HG02981 (cell line): ENCODE data around the gene ARHGEF17.

ENCODE experiments used
- ATAC-seq: cut with Tn5 transposase; IDR thresholded peaks from one replicate; pipeline ENCODE4 v1.9.1; 2021; ENCODE audit warnings: mild to moderate bottlenecking, moderate library complexity; ENCODE audit not compliant: unreplicated experiment

ARHGEF17 gene

DNA sequence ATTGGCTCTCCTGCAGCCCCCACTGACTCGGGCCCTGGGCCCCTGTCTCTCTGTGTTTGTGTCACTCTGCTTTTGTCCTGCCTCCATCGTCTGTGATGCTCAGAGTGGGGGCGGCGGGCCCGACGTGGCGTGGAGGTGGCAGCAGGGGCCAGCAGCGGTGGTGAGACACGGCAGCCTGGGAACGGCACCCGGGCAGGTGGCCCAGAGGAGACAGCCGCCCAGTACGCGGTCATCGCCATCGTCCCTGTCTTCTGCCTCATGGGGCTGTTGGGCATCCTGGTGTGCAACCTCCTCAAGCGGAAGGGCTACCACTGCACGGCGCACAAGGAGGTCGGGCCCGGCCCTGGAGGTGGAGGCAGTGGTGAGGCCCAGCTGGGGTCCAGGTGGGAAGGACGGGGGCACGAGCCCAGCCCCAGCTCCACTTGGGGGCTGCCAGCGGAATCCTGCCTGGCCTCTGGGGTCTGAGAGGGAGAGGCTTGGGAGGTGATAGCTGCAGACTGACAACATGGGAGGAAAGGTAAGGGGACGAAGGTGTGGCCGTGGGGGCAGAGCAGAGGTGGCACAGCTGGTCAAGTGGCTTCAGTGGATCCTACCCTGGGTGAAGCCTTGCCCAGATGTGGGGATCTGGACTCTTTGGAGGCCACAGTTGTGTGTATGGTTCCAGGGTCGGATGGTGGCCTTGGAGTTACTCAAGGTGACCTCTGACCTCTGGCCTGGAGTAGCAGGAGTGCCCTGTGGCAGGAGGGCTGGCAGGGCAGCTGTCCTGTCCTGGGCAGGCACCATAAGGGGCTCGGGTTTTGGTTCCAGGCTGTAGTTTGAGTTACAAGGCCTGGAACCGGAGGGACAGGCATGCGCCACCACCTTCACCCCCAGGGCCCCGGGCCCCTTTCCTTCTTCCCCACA is 84.3 kb downstream of the ARHGEF17 start:
- no peak for ATAC-seq

DNA sequence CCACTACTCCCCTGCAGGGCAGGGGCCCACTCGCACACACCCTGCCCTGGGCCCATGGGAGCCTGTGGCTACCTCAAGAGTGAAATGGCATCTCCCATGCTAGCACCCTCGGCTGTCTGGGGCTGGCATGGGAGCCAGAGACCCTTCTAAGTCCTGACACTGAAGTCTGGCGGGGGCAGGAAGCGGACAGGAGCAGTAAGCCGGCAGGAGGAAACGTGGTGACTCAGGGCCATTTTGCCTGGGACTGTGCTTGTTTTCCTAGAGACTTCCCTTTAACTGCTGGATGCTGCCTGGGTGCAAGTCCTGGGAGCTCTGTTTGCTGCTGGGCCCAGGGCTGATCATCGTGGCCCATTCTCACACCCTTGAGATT is 84.9 kb downstream of the ARHGEF17 start:
- ATAC-seq: no peak

DNA sequence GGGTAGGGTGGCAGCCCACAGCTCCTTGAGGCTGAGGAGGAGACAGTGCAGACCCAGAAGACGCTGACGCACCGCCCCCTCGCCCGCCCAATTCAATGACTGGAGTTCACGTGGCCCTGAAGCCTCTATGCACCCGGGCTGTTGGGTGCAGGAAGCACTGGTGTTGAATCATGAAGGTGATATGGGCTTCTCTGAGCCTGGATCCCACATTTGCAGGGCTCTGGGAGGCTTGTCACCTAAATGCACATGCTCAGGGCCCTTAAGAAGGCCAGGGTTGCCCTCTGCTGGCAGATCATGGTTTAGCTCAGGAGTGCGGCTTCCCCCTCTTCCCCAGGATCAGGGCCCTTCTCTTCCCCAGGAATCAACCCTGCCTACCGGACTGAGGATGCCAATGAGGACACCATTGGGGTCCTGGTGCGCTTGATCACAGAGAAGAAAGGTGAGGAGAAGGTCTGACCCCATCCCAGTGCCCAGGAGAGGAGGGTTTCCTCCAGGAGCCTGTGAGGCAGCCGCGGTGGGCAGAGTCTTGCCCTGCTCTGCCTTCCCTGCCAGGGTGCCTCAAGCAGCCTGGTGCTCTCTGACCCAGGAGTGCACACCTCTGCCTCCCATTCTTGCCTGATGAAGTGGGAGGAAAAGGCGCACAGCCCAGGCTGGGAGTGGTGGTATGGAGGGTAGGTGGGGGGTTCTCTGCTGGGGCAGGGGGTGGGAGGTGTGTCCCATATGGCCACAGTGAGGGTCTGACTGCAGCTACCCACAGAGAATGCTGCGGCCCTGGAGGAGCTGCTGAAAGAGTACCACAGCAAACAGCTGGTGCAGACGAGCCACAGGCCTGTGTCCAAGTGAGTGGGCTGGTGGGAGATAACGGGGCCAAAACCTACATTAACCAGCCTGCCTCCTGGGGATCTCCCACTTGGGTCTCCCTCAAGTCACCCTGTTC is 85.7 kb downstream of the ARHGEF17 start:
- no peak for ATAC-seq

DNA sequence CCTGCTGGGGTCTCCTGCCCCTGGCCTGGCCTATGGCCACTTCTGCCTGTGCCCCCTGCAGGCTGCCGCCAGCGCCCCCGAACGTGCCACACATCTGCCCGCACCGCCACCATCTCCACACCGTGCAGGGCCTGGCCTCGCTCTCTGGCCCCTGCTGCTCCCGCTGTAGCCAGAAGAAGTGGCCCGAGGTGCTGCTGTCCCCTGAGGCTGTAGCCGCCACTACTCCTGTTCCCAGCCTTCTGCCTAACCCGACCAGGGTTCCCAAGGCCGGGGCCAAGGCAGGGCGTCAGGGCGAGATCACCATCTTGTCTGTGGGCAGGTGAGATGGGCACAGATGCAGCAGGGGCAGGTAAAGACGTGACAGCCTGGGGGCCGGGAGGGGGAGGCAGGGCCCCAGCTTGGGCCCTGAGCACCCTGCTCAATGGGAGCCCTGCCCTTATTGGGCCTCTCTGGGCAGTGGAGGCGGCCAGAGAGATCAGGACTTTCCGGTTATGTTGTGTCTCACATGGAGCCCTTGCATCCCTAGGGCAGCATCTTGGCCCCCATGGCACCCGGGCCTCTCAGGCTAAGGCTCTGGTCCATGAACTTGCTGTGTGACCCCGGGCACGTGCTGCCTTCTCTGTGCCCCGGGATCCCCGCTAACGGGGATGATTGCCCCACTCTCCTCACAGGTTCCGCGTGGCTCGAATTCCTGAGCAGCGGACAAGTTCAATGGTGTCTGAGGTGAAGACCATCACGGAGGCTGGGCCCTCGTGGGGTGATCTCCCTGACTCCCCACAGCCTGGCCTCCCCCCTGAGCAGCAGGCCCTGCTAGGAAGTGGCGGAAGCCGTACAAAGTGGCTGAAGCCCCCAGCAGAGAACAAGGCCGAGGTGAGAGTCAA is 86.6 kb downstream of the ARHGEF17 start:
- no peak for ATAC-seq

DNA sequence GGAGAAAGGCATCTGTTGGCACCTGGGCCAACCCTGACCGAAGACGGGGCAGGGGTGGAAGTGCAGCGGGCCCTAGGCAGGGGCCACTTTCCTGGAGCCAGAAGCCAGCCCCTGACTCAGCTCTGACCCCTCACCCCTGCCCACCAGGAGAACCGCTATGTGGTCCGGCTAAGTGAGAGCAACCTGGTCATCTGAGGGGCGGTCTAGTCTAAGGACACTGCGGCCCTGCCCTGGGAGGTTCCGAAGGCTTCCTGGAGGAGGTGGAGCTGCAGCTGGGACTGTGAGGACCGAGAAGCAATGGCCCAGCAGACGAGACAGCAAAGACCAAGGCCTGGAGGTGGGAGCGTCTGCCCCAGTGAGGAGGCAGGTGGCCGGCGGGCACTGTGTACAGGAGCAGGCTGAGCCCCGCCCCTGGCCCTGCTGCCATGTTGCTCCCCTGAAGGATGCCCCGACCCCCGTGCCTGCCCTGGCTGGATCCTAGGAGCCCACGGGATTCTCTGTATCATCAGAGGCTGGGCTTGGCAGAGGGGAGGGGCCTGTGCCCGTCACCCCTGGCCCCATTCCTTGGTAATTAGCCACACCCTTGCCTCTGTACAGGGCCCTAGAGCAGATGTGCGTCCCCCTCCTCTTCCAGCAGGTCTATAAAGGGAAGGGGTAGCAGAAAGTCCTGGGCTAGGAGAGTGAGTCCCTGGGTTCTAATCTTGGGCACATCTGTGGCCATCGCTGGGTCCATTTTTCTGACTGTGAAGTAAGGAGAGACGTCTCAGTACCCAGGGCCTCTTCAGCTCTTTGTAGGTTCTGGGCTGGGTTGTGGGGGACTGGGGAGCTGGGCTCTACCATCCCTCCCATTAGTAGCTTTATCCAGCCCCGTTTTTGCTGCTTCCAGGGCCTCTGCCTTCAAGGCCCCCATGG is 87.5 kb downstream of the ARHGEF17 start:
- no peak for ATAC-seq

DNA sequence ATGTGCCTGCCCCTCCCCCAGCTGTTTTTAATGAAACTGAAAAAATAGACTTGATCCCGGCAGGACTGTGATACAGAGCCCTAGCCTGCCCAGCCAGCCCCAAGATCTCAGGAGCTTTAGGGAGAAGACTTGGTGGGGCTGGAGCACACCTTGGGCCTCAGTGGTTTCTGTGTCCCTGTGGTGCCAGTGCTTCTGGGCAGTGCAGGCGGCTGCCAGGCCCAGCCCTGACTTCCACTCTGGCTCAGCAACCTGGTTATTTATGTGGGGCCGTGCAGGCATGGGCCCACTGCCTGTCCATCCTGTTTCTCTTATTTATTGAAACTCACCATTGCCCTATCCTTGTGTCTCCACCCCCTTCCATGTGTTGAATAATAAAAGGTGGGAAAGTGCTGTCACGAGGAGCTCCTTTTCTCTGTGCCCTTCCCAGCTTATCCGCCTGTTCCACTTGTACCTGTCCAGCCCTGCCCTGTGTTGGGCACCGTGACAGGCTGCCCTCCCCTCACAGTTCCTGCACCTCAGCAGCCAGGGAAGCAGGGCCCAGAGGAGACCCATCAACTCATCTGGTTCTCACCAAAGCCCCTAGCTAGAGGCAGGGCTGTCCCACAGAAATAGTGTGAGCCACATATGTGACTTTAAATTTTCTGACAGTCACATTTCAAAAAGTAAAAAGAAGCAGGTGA is 88.3 kb downstream of the ARHGEF17 start:
- no peak for ATAC-seq

DNA sequence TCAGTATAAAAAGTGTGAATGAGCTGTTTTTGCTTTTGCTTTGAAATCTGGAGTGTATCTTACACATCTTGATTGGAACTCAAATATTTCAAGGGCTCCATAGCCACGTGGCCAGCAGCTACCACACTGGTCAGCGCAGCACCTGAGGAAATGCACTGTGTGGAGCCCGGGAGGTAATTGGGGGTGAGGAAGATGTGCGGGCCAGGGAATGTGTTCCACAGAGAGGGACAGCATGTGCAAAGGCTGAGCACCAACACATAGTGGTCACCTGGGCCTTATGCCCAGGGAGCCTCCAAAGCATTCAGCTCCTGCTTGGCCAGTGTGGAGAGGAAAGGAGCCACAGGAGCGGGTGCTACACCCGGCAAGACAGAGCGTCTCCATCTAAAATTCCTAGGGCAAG is 88.9 kb downstream of the ARHGEF17 start:
- ATAC-seq: no peak

DNA sequence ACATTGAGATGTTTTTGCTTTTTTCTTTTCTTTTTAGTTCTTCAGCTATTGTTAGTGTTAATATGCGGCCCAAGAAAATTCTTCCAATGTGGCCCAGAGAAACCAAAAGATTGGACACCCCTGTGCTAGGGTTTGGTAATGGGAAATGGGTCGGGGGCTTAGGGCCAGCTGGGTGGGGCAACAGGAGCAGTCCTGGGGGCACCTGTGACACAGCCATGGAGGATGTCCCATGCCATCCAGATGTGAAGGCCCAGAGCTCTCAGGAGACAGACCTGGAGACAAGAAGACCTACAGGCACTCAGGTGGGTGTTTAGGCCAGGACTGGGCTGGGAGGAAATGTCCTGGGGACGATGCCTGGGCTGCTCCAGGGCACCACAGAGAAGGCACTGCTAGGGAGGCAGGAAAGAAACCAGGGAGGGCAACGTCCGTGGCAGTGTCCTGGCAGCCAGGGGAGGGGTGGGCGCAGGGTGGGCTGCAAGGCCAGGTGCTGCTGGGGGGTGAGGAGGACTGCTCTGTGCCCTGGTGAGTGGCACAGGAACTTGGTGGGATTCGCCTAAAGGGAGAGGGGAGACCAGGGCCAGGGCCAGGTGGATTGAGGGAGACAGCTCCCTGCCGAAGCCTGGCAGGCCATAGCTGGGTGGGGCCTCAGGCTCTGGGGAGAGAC is 89.5 kb downstream of the ARHGEF17 start:
- no peak for ATAC-seq

DNA sequence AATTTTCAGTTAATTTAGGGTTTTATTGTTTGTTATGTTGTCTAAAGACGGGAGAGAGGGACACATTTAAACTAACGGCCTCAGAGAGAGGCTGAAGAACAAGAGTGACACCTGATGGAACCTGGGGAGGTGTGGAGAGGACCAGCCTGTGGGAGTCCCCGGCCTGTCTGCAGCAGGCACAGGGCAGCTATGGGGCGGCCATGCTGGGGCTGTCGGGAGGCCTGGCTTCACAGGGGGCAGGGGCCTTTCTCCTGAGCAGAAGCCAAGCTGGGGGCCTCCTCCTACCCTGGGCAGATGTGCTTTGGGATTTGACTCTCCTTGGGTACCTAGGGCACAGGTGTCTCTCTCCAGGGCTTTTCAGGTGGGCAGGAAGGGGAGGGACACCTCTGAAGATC is 90.1 kb downstream of the ARHGEF17 start:
- no peak for ATAC-seq

DNA sequence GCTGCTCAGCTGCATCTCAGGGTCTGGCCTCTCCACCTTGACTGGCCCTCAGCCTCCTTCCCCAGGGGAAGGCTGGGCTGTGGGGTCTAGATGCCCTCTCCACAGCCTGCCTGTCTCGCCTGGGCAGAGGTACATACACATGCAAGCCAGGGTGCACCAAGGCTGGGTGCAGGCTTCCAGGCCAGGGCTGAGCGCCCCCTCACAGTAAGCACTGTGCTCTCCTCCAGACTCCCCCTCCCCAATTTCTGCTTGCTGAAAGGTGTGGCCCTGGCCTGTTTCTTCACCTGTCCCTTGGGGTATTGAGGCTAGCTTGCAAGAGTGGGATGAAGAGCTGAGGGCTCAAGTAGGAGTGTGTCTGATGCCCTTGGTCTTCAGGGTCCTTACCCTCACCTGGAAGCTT is 90.6 kb downstream of the ARHGEF17 start:
- ATAC-seq: no peak

DNA sequence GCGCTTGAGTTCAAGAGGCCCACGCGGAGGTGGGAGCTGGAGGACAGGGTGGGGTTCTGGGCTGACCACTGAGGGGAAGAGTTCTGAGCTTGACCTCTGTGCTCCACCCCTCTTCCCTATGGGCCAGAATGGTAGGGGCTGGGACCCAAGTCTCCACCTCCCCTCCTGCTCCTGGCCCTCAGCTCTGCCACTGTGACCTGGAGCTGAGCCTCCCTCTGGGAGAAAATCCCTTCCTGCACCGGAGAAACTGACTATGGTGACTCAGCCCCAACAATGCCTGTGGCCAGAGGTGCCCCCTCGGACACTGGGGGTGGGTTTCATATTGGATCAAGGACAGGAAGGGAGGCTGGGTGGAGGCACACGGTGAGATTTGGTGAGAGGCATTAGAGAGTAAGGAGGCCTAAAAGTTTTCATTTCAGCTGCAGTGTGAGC is 91.1 kb downstream of the ARHGEF17 start:
- ATAC-seq: no peak

DNA sequence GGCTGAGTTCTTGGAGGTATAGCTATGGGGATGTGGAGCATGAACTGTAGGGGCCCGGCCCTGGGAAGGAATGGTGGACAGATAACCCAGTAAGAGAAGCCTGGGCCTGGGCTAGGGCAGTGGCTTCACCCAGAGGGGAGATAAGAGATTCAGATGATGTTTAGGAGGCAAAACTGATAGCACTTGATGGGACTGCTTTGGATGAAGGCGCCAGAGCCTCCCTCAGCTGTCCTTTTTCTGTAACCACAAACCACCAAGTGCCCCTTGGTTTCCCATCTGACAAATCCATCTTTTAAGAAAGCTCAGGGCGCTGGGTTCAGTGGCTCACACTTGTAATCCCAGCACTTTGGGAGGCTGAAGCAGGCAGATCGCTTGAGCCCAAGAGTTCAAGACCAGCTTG is 91.6 kb downstream of the ARHGEF17 start:
- no peak for ATAC-seq

DNA sequence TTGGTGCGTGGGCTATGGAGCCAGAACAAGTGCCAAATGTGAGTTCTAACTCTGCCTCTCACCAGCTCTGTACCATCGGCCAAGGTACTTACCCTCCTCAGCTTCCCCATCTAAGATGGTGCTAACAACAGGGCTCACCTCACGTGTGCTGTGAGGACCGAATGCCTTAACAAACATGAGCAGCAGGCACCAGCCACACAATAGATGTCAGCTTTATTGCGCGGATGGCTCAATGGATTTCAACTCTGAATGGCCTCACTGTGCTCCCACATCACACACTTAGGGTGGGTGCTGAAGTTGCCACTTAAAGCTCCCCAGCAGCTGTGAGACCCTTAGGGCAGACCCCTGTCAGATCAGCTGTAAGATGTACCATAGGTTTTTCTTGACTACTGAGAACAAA is 92.2 kb downstream of the ARHGEF17 start:
- ATAC-seq: no peak

DNA sequence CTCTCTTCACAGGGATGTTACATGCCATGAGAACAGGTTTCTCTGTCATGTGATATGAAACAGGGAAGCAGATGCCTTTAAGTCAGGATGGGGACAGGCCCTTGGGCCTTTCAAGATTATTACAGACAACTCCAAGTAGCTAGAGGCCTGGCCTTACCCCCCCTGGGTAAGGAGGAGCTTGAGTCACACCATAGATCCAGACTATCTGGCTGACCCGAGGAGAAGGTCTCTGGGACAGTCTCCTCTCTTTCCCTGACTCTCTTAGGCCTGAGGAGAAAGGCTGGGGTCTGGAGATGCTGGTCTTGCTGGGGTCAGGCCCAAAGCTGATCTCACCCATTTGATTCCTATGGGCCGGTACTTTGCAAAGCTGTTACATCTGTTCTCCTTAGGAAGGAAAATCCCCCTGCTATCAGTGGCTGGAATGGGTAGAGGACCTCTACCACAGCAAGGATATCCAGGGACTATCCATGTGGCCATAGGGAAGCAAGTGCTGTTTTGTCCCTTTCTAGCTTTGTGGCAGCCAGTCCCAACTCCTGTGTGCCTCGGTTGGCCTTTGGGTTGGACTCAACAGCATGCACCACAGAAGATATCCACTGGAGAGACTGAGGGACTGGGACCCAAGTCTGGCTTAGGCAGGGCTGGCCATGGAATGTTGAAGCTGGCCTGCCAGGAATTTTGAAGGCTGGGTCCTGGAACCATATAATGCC is 93.3 kb downstream of the ARHGEF17 start:
- ATAC-seq: no peak

DNA sequence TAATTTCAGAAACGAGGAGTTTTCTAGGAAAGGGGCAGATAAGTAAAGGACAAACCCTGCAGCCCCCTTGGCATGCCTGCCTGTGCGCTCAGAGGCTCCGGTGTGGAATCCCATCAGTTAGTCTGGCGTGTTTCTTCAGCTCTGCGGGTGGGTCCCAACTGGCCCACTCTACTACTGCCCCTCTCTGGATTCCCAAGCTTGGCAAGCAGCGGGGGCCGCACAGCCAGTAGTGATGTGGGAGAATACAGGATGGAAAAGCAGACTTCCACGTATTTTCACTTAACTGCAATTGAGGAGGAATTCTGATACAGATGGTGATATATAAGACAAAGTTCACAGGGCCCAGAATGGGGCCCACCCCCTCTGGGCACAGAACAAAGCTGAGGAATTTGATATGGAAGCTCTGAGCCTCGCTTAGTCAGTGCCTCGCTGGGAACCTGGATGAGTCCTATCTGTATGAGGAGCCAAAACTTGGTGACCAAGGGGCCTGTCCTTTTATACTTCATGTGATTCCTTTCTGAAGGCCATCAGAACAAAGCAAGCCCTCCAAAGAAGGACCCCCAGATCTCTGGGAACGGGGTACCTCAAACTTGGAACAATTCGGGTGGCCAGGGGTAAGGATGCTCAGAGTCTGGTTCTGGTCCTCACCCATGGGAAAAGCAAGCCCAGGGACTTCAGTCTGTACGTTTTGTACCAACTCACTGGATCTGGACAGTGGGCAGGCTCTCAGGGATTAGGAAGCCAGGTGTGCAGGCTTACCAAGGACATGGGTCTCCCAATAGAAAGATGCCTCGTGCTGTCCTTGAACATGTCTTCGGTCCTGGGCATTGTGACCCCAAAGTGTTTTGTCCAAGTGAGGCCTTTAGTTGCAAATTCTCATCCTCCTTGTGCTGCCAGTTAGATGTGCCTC is 94.1 kb downstream of the ARHGEF17 start:
- no peak for ATAC-seq

DNA sequence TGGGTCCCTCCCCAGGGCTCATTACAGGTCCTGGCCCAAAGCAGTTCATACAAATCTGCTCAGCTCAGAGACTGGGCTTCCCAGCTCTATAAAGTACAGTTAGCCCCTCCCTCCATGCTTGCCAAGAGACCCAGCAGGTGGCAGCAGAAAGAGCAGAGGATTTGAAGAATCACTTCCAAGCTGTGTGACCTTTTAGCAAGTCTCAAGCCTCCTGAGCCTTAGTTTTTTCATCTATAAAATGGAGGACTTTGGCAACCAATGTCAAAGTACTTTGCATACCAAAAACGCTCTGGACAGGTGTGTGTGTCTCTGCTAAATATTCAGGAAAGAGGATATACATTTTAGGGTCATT is 94.7 kb downstream of the ARHGEF17 start:
- no peak for ATAC-seq

DNA sequence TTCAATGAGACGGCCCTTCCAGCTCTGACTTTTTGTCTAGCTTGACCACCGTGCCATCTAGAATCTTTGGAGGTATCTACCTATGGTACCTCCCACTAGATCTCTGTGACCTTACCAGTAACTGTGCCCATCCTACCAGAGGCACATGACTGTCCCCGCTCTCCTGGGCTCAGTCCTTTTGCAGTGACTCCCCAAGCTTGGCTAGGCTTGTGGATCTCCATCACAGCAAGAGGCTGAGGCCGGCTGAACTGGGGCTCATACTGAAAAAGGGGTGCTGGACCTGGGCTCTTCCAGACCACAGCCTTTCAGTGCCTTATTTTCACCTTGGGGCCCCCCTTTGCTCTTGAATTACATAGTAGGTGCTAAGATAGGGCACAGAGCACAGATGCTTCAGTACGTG is 95.5 kb downstream of the ARHGEF17 start:
- no peak for ATAC-seq
